Retinal pigment epithelial cell (primary cell): ENCODE results near the gene LEMD2.

Source experiments
- DNase-seq: peaks from one replicate; pipeline ENCODE4 v3.0.0-alpha.2; 2010; ENCODE audit warnings: low read depth
- H3K4me3 ChIP-seq: 2 replicates; pipeline ENCODE4 v1.5.1; 2011; ENCODE audit warnings: mild to moderate bottlenecking, low read length, control low read depth, moderate library complexity
- TF ChIP-seq, protein P1 (sequence below): conservative IDR thresholded peaks from 2 replicates; pipeline ENCODE4 v1.5.1; 2011; ENCODE audit warnings: low read depth, low read length, control low read depth, inconsistent platforms

LEMD2 gene

DNA sequence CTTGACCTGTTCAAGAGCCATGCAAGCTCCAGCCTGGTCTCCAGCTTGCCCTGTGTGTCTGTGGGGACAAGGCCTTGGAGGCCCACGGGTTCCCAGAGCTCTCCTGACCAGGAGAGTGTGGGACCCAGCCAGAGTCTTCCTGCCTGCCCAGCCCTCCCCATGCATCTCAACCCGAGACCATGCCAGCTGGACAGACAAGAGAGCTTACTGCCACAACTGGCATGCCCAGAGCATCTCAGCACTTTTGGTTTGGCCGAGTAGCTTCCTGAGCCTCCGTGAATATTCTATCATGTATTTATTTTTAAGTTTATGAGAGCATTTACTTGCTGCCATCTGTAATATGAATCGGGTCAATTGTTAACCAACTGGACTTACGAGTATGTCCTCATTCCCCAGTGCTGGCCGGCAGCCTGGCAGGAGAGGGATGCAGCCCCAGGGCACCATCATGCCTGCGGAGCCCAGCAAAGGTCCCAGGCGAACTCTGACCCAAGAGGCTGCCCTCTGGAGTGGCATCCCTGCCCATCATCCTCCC is 57.1 kb downstream of the LEMD2 start:
- no peak overlapping the region for H3K4me3 ChIP-seq
- no peak for DNase-seq
- TF ChIP-seq, protein P1, sequence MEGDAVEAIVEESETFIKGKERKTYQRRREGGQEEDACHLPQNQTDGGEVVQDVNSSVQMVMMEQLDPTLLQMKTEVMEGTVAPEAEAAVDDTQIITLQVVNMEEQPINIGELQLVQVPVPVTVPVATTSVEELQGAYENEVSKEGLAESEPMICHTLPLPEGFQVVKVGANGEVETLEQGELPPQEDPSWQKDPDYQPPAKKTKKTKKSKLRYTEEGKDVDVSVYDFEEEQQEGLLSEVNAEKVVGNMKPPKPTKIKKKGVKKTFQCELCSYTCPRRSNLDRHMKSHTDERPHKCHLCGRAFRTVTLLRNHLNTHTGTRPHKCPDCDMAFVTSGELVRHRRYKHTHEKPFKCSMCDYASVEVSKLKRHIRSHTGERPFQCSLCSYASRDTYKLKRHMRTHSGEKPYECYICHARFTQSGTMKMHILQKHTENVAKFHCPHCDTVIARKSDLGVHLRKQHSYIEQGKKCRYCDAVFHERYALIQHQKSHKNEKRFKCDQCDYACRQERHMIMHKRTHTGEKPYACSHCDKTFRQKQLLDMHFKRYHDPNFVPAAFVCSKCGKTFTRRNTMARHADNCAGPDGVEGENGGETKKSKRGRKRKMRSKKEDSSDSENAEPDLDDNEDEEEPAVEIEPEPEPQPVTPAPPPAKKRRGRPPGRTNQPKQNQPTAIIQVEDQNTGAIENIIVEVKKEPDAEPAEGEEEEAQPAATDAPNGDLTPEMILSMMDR, result no peak

GRCh38 chr6:33731035-33731434 is 57.9 kb downstream of the LEMD2 start:
- no peak overlapping the region for H3K4me3 ChIP-seq
- no peak for DNase-seq
- TF ChIP-seq, protein P1, result no peak

- DNase-seq, result no peak
- TF ChIP-seq, protein P1, result no peak
- H3K4me3 ChIP-seq, result no peak overlapping the region
Observed at GRCh38 chr6:33730611-33731010, 58.3 kb downstream of the LEMD2 start.

DNA sequence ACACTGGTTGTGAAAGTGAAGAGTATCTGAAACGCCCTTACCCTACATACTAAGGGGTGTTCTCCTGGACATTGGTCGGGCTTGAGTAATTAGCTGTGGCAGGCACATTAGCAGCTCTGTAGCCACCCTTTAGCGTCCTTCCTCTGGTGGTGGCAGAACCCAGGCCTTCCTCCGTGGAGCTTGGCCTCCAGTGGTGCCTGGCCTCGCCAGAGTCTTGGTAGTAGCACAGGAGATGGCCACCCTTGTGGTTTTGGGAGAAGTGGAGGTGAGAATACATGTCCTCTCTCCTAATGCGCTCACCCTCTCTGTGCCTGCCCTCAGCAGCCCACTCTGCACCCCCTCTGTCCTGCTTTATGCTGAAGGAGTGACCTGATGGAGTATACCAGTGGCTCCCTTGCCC is 59.9 kb downstream of the LEMD2 start:
- TF ChIP-seq, protein P1, result no peak
- DNase-seq, result no peak
- H3K4me3 ChIP-seq, result no peak overlapping the region

- no peak overlapping the region for H3K4me3 ChIP-seq
- DNase-seq, result no peak
- TF ChIP-seq, protein P1, result no peak
Observed at GRCh38 chr6:33728438-33728837, 60.5 kb downstream of the LEMD2 start.

- TF ChIP-seq, protein P1, result no peak
- no peak overlapping the region for H3K4me3 ChIP-seq
- DNase-seq, result no peak
Observed at GRCh38 chr6:33727932-33728331, 61.0 kb downstream of the LEMD2 start.

DNA sequence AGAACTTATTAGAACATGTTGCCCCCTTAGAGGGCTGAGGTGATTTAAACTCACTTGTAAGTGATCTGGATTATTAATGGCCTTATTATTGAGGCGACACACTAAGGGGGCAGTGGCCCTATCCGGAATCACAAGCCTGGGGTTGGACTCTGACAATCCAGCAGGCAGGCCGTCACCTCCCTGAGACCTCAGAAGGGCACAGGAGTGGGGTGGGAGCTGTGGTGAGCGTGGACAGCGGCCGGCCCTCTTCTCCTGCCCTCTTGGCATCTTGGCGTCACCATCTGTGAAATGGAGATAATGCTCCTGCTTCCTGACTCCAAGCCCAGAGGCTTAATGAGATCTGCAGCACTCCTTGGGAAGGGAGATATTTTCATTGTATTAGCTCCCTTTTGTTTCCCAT is 61.8 kb downstream of the LEMD2 start:
- TF ChIP-seq, protein P1, result no peak
- no peak overlapping the region for H3K4me3 ChIP-seq
- no peak for DNase-seq
